Stimulated activated CD8-positive, alpha-beta memory T cell treated with anti-CD3 and anti-CD28 coated beads, Interleukin-15, amount 100 ng/mL, for 48 hours (primary cell): ENCODE results near the gene REXO1.

ENCODE experiments used
- DNase-seq, 2 donors: peaks; one replicate each; pipeline ENCODE4 v3.0.0-alpha.2; 2020; ENCODE audit warnings: low read depth in 2 of 2

Gene REXO1

GRCh38 chr19:1849132-1849474 is 820 bp upstream of the REXO1 start:
- DNase-seq: no peak

- peak in 1 of 2 donors; percentile 33 for DNase-seq
Measured at GRCh38 chr19:1847684-1848398, 442 bp downstream of the REXO1 start.

- no peak for DNase-seq
Measured at GRCh38 chr19:1847348-1847683, 967 bp downstream of the REXO1 start.

GRCh38 chr19:1846517-1847204 is 1.6 kb downstream of the REXO1 start:
- no peak for DNase-seq

GRCh38 chr19:1845642-1846041 is 2.6 kb downstream of the REXO1 start:
- no peak for DNase-seq

GRCh38 chr19:1845125-1845515 is 3.2 kb downstream of the REXO1 start:
- DNase-seq: no peak

GRCh38 chr19:1844513-1845124 is 3.7 kb downstream of the REXO1 start:
- DNase-seq: no peak

GRCh38 chr19:1843646-1844394 is 4.5 kb downstream of the REXO1 start:
- DNase-seq: no peak

- DNase-seq: no peak
Measured at GRCh38 chr19:1843116-1843515, 5.2 kb downstream of the REXO1 start.

GRCh38 chr19:1841209-1841924 is 6.9 kb downstream of the REXO1 start:
- no peak for DNase-seq

GRCh38 chr19:1840541-1841115 is 7.7 kb downstream of the REXO1 start:
- no peak for DNase-seq

- DNase-seq: no peak
Measured at GRCh38 chr19:1839658-1840540, 8.4 kb downstream of the REXO1 start.

GRCh38 chr19:1837625-1838105 is 10.6 kb downstream of the REXO1 start:
- no peak for DNase-seq

- no peak for DNase-seq
Measured at GRCh38 chr19:1837222-1837565, 11.1 kb downstream of the REXO1 start.

GRCh38 chr19:1836458-1837221 is 11.6 kb downstream of the REXO1 start:
- no peak for DNase-seq

- no peak for DNase-seq
Measured at GRCh38 chr19:1833540-1833939, 14.7 kb downstream of the REXO1 start.

GRCh38 chr19:1832046-1832663 is 16.1 kb downstream of the REXO1 start:
- no peak for DNase-seq

GRCh38 chr19:1830978-1831377 is 17.3 kb downstream of the REXO1 start:
- DNase-seq: no peak

GRCh38 chr19:1830568-1830967 is 17.7 kb downstream of the REXO1 start:
- no peak for DNase-seq
